Immature natural killer cell (primary cell): ENCODE results near the gene NFKB1. TPM values are rescaled to one million over a fixed set of nuclear protein-coding genes. Genes with fewer than 3 reads are reported as not detected.

ENCODE experiments used
- DNase-seq, 3 donors: peaks; one replicate each; pipeline ENCODE4 v3.0.0; 2022; ENCODE audit warnings: mixed read lengths in 1 of 3
- H3K27ac Mint-ChIP-seq, 6 donors: one replicate each; pipeline ENCODE4 v1.8.0; 2020; ENCODE audit warnings: mixed read lengths in 6 of 6, mild to moderate bottlenecking in 5 of 6, inconsistent platforms in 4 of 6, moderate library complexity in 3 of 6
- H3K27me3 Mint-ChIP-seq, 3 donors: one replicate each; pipeline ENCODE4 v1.8.0; 2020 to 2021; ENCODE audit warnings: low read depth in 3 of 3, mild to moderate bottlenecking in 3 of 3, mixed read lengths in 3 of 3, moderate library complexity in 3 of 3, inconsistent platforms in 1 of 3
- H3K36me3 Mint-ChIP-seq, 3 donors: one replicate each; pipeline ENCODE4 v1.8.0; 2020; ENCODE audit warnings: mixed read lengths in 3 of 3, inconsistent platforms in 2 of 3, mild to moderate bottlenecking in 2 of 3
- H3K4me1 Mint-ChIP-seq, 2 donors: one replicate each; pipeline ENCODE4 v1.8.0; 2020; ENCODE audit warnings: inconsistent platforms in 2 of 2, mild to moderate bottlenecking in 2 of 2, mixed read lengths in 2 of 2, moderate library complexity in 1 of 2
- H3K4me3 Mint-ChIP-seq, 5 donors: one replicate each; pipeline ENCODE4 v1.8.0; 2020; ENCODE audit warnings: mild to moderate bottlenecking in 5 of 5, mixed read lengths in 5 of 5, inconsistent platforms in 3 of 5, moderate library complexity in 3 of 5
- H3K9me3 Mint-ChIP-seq, 6 donors: one replicate each; pipeline ENCODE4 v1.8.0; 2020; ENCODE audit warnings: mild to moderate bottlenecking in 6 of 6, mixed read lengths in 6 of 6, inconsistent platforms in 4 of 6, moderate library complexity in 3 of 6
- polyA plus RNA-seq, 3 donors: library from polyadenylated mRNA; unstranded; fragments of 300-500 nt; fragmentation: Illumina TruSeq; gene quantifications; one replicate each; pipeline ENCODE4 v1.2.3, GENCODE V29; 2021

The NFKB1 gene
- polyA plus RNA-seq, 3 donors from 2014 or later, result 9.4 to 16.0 (median 9.4) TPM

GRCh38 chr4:102641793-102642192 is 140.6 kb downstream of the NFKB1 start:
- H3K4me1 Mint-ChIP-seq, result no peaks in the 10 kb centered on the region
- H3K27ac Mint-ChIP-seq, result no peak overlapping the region
- peaks cover 21 to 49% (median 34%) of the 10 kb centered on the region in 3 donors for H3K36me3 Mint-ChIP-seq
- no peak overlapping the region for H3K4me3 Mint-ChIP-seq
- H3K9me3 Mint-ChIP-seq, result no peaks in the 10 kb centered on the region
- no peaks in the 10 kb centered on the region for H3K27me3 Mint-ChIP-seq
- DNase-seq, result no peak

- Mint-ChIP-seq H3K4me1 (no peaks in the 10 kb centered on the region), H3K27ac (no peak overlapping the region), H3K9me3 (no peaks in the 10 kb centered on the region), H3K4me3 (no peak overlapping the region), H3K27me3 (no peaks in the 10 kb centered on the region), H3K36me3 (peaks cover 17 to 42% (median 32%) of the 10 kb centered on the region in 3 donors)
- no peak for DNase-seq
Measured at GRCh38 chr4:102642631-102643298, 141.6 kb downstream of the NFKB1 start.

- no peak overlapping the region for H3K4me3 Mint-ChIP-seq
- no peaks in the 10 kb centered on the region for H3K4me1 Mint-ChIP-seq
- no peak overlapping the region for H3K27ac Mint-ChIP-seq
- DNase-seq, result no peak
- H3K27me3 Mint-ChIP-seq, result no peaks in the 10 kb centered on the region
- no peaks in the 10 kb centered on the region for H3K9me3 Mint-ChIP-seq
- peaks cover 20 to 59% (median 42%) of the 10 kb centered on the region in 3 donors for H3K36me3 Mint-ChIP-seq
Measured at GRCh38 chr4:102647117-102647516, 146.0 kb downstream of the NFKB1 start.

- Mint-ChIP-seq H3K36me3 (peaks cover 0 to 9% (median 9%) of the 10 kb centered on the region in 3 donors), H3K27ac (no peak overlapping the region), H3K9me3 (no peaks in the 10 kb centered on the region), H3K4me1 (no peaks in the 10 kb centered on the region), H3K4me3 (no peak overlapping the region), H3K27me3 (no peaks in the 10 kb centered on the region)
- no peak for DNase-seq
Measured at GRCh38 chr4:102657206-102657605, 156.0 kb downstream of the NFKB1 start.

GRCh38 chr4:102663073-102663472 is 161.9 kb downstream of the NFKB1 start:
- H3K9me3 Mint-ChIP-seq, result no peaks in the 10 kb centered on the region
- no peak overlapping the region for H3K27ac Mint-ChIP-seq
- H3K36me3 Mint-ChIP-seq, result peaks cover 19 to 31% (median 29%) of the 10 kb centered on the region in 3 donors
- no peak overlapping the region for H3K4me3 Mint-ChIP-seq
- DNase-seq, result no peak
- no peaks in the 10 kb centered on the region for H3K4me1 Mint-ChIP-seq
- peaks cover 0 to 1% (median 0%) of the 10 kb centered on the region in 3 donors for H3K27me3 Mint-ChIP-seq

DNA sequence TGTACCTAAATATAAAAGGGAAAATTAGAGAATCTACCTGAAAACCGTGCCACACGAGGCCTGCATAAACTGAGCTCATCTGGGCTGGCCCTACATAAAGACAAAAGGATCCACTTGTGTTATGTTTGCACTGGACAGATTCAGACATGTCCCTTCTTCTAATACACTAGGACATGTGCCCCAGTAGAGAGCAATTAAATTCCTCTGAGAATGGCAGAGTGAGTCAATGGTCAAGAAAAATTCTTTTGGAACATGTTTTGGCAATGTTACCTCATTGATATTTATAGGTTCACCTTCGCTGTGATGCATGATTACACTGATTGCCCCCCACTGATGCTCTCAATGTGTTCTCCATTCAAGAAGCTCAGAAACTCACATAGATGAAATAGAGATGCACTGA is 164.4 kb downstream of the NFKB1 start:
- Mint-ChIP-seq H3K4me1 (no peaks in the 10 kb centered on the region), H3K9me3 (no peaks in the 10 kb centered on the region), H3K27ac (no peak overlapping the region), H3K36me3 (peaks cover 34 to 46% (median 39%) of the 10 kb centered on the region in 3 donors), H3K27me3 (peaks cover 0 to 1% (median 0%) of the 10 kb centered on the region in 3 donors), H3K4me3 (no peak overlapping the region)
- no peak for DNase-seq

Other genes with a start within 250 kb of the NFKB1 start
- 10 to 100 TPM; 21.3 to 30.6 (median 28.6) TPM for gene SLC39A8, start 155.9 kb upstream of the NFKB1 start, polyA plus RNA-seq